GM04504 (cell line): ENCODE measurements around the gene DTX4.

Experiments
- DNase-seq: peaks from one replicate; pipeline ENCODE4 v3.0.0-alpha.2; 2012; ENCODE audit warnings: low read depth

Gene DTX4

GRCh38 chr11:59221441-59221840 lies 49.5 kb downstream of the DTX4 start:
- DNase-seq, result no peak

- no peak for DNase-seq
Measured at GRCh38 chr11:59222464-59223060, 50.6 kb downstream of the DTX4 start.

- DNase-seq, result no peak
Measured at GRCh38 chr11:59223177-59223576, 51.2 kb downstream of the DTX4 start.

GRCh38 chr11:59223611-59224010 lies 51.7 kb downstream of the DTX4 start:
- no peak for DNase-seq

GRCh38 chr11:59224351-59224928 lies 52.5 kb downstream of the DTX4 start:
- DNase-seq, result no peak

- no peak for DNase-seq
Measured at GRCh38 chr11:59225017-59225416, 53.1 kb downstream of the DTX4 start.

- DNase-seq, result no peak
Measured at GRCh38 chr11:59226396-59226795, 54.5 kb downstream of the DTX4 start.

GRCh38 chr11:59240322-59240721 lies 68.4 kb downstream of the DTX4 start:
- DNase-seq, result no peak

GRCh38 chr11:59243633-59244032 lies 71.7 kb downstream of the DTX4 start:
- DNase-seq, result no peak

GRCh38 chr11:59247531-59248227 lies 75.7 kb downstream of the DTX4 start:
- peak; percentile 6 for DNase-seq

- no peak for DNase-seq
Measured at GRCh38 chr11:59249535-59249934, 77.6 kb downstream of the DTX4 start.

- no peak for DNase-seq
Measured at GRCh38 chr11:59253001-59253400, 81.1 kb downstream of the DTX4 start.

- DNase-seq, result no peak
Measured at GRCh38 chr11:59254286-59254685, 82.4 kb downstream of the DTX4 start.

- DNase-seq, result no peak
Measured at GRCh38 chr11:59255281-59255680, 83.3 kb downstream of the DTX4 start.
